ENCODE results near the gene LAMB1. TPM values are rescaled to one million over a fixed set of nuclear protein-coding genes. Genes with fewer than 3 reads are reported as not detected.

Gene LAMB1
- total and polyA plus RNA-seq, 7 donors = 17.0 to 45.9 (median 25.8) TPM

- H3K4me3 ChIP-seq = no peak overlapping the region
- intact Hi-C loops (cut with DNase I) = no loop called here
- no peak for DNase-seq
- no peak for TF ChIP-seq CTCF (IDR thresholded peaks at IDR 0.05)
- H3K27me3 ChIP-seq (ENCODE audit: insufficient read depth in 3 of 3, low read length in 2 of 3) = peaks cover 0 to 1% (median 0%) of the 10 kb centered on the region in 3 donors
- H3K27ac ChIP-seq = no peak overlapping the region
- peak in 1 of 4 donors; percentile 31 for ATAC-seq
- H3K36me3 ChIP-seq (ENCODE audit: insufficient read depth in 1 of 2, low read depth in 1 of 2) = peaks cover 0 to 38% of the 10 kb centered on the region in 2 donors
- H3K4me1 ChIP-seq = no peaks in the 10 kb centered on the region
- 68 to 78% (median 73%) methylated on average over 14 of the region's 14 CpGs for WGBS, 3 donors
- H3K9me3 ChIP-seq = no peaks in the 10 kb centered on the region
These were observed 51.7 kb downstream of the LAMB1 start for GRCh38 chr7:107951172-107951787.

GRCh38 chr7:107949443-107949935 lies 53.5 kb downstream of the LAMB1 start:
- no peak overlapping the region for H3K4me3 ChIP-seq
- no peak for TF ChIP-seq CTCF (IDR thresholded peaks at IDR 0.05)
- H3K4me1 ChIP-seq = peaks cover 10% of the 10 kb centered on the region
- 41 to 65% (median 51%) methylated on average over 1 of the region's 1 CpG for WGBS, 3 donors
- no peaks in the 10 kb centered on the region for H3K27me3 ChIP-seq (ENCODE audit: insufficient read depth in 3 of 3, low read length in 2 of 3)
- DNase-seq = no peak
- ATAC-seq = no peak
- H3K27ac ChIP-seq = no peak overlapping the region
- H3K36me3 ChIP-seq (ENCODE audit: insufficient read depth in 1 of 2, low read depth in 1 of 2) = peaks cover 0 to 39% of the 10 kb centered on the region in 2 donors
- H3K9me3 ChIP-seq = no peaks in the 10 kb centered on the region
- intact Hi-C loops (cut with DNase I) = no loop called here

GRCh38 chr7:107948645-107949442 lies 54.1 kb downstream of the LAMB1 start:
- DNase-seq (no peak), ATAC-seq (no peak)
- Histone ChIP-seq H3K4me1 (peaks cover 10% of the 10 kb centered on the region), H3K27ac (no peak overlapping the region), H3K27me3 (ENCODE audit: insufficient read depth in 3 of 3, low read length in 2 of 3) (no peaks in the 10 kb centered on the region), H3K36me3 (ENCODE audit: insufficient read depth in 1 of 2, low read depth in 1 of 2) (peaks cover 0 to 40% of the 10 kb centered on the region in 2 donors), H3K4me3 (no peak overlapping the region), H3K9me3 (no peaks in the 10 kb centered on the region)
- intact Hi-C loops (cut with DNase I) = no loop called here
- 71 to 75% (median 72%) methylated on average over 7 of the region's 7 CpGs for WGBS, 3 donors
- no peak for TF ChIP-seq CTCF (IDR thresholded peaks at IDR 0.05)

- intact Hi-C loops (cut with DNase I) = no loop called here
- Histone ChIP-seq H3K4me3 (no peak overlapping the region), H3K27me3 (ENCODE audit: insufficient read depth in 3 of 3, low read length in 2 of 3) (no peaks in the 10 kb centered on the region), H3K4me1 (peaks cover 10% of the 10 kb centered on the region), H3K9me3 (no peaks in the 10 kb centered on the region), H3K36me3 (ENCODE audit: insufficient read depth in 1 of 2, low read depth in 1 of 2) (peaks cover 6 to 41% of the 10 kb centered on the region in 2 donors), H3K27ac (no peak overlapping the region)
- no peak for ATAC-seq
- WGBS, 3 donors = 70 to 80% (median 73%) methylated on average over 6 of the region's 6 CpGs
- no peak for DNase-seq
- no peak for TF ChIP-seq CTCF (IDR thresholded peaks at IDR 0.05)
These were observed 56.1 kb downstream of the LAMB1 start for GRCh38 chr7:107946881-107947280.
